Nephron (organoid): ENCODE measurements around the gene EFCAB9.

Source experiments
- H3K27ac Mint-ChIP-seq, 3 experiments: 2 replicates each; pipeline ENCODE4 v1.8.0; 2020; ENCODE audit warnings: mixed read lengths in 3 of 3, mild to moderate bottlenecking in 2 of 3, moderate library complexity in 1 of 3
- H3K27me3 Mint-ChIP-seq: 2 replicates; pipeline ENCODE4 v1.8.0; 2021; ENCODE audit warnings: low read depth, mild to moderate bottlenecking, moderate library complexity, mixed read lengths
- H3K36me3 Mint-ChIP-seq: 2 replicates; pipeline ENCODE4 v1.8.0; 2020; ENCODE audit warnings: low read depth, mixed read lengths
- H3K4me1 Mint-ChIP-seq: 2 replicates; pipeline ENCODE4 v1.8.0; 2020; ENCODE audit warnings: mixed read lengths
- H3K4me3 Mint-ChIP-seq, 3 experiments: 2 replicates each; pipeline ENCODE4 v1.8.0; 2020; ENCODE audit warnings: mild to moderate bottlenecking in 3 of 3, mixed read lengths in 3 of 3, moderate library complexity in 2 of 3
- H3K9me3 Mint-ChIP-seq: 2 replicates; pipeline ENCODE4 v1.8.0; 2020; ENCODE audit warnings: mixed read lengths
- TF ChIP-seq, protein P1 (sequence below), 3 experiments: fragments of 200-600 bp; sonication (generic); IDR thresholded peaks; one replicate each; pipeline ENCODE4 v1.5.0; 2021; ENCODE audit warnings: antibody characterized with exemption in 3 of 3; ENCODE audit not compliant: unreplicated experiment in 3 of 3

Gene EFCAB9

GRCh38 chr5:172213126-172213525 is 19.2 kb downstream of the EFCAB9 start:
- Mint-ChIP-seq H3K4me3 (no peak overlapping the region), H3K27me3 (no peaks in the 10 kb centered on the region), H3K9me3 (peaks cover 3% of the 10 kb centered on the region), H3K27ac (no peak overlapping the region), H3K36me3 (peaks cover 79% of the 10 kb centered on the region), H3K4me1 (no peaks in the 10 kb centered on the region)
- TF ChIP-seq, protein P1, sequence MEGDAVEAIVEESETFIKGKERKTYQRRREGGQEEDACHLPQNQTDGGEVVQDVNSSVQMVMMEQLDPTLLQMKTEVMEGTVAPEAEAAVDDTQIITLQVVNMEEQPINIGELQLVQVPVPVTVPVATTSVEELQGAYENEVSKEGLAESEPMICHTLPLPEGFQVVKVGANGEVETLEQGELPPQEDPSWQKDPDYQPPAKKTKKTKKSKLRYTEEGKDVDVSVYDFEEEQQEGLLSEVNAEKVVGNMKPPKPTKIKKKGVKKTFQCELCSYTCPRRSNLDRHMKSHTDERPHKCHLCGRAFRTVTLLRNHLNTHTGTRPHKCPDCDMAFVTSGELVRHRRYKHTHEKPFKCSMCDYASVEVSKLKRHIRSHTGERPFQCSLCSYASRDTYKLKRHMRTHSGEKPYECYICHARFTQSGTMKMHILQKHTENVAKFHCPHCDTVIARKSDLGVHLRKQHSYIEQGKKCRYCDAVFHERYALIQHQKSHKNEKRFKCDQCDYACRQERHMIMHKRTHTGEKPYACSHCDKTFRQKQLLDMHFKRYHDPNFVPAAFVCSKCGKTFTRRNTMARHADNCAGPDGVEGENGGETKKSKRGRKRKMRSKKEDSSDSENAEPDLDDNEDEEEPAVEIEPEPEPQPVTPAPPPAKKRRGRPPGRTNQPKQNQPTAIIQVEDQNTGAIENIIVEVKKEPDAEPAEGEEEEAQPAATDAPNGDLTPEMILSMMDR (IDR thresholded peaks at IDR 0.05; ENCODE audit: unreplicated experiment in 3 of 3): no peak

GRCh38 chr5:172216345-172216744 is 22.4 kb downstream of the EFCAB9 start:
- Mint-ChIP-seq H3K36me3 (peaks cover 86% of the 10 kb centered on the region), H3K9me3 (peaks cover 28% of the 10 kb centered on the region), H3K4me3 (no peak overlapping the region), H3K4me1 (no peaks in the 10 kb centered on the region), H3K27ac (no peak overlapping the region), H3K27me3 (no peaks in the 10 kb centered on the region)
- TF ChIP-seq, protein P1 (IDR thresholded peaks at IDR 0.05; ENCODE audit: unreplicated experiment in 3 of 3): no peak

DNA sequence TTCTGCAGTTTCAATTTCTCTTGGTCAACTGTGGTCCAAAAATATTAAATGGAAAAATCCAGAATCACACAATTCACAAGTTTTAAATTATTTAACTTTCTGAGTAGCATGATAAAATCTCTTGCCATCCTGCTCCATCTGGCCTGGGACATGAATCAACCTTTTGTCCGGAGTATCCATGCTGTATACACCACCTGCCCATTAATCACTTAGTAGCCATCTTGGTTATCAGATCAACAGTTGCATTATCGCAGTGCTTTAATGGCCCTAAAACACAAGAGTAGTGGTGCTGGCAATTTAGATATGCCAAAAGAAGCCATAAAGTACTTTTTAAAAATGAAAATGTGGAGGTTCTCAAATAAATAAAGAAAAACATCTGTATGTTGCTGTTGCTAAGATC is 25.3 kb downstream of the EFCAB9 start:
- Mint-ChIP-seq H3K9me3 (peaks cover 30% of the 10 kb centered on the region), H3K4me1 (no peaks in the 10 kb centered on the region), H3K36me3 (peaks cover 92% of the 10 kb centered on the region), H3K27me3 (no peaks in the 10 kb centered on the region), H3K4me3 (no peak overlapping the region), H3K27ac (no peak overlapping the region)
- TF ChIP-seq, protein P1 (IDR thresholded peaks at IDR 0.05; ENCODE audit: unreplicated experiment in 3 of 3): no peak

DNA sequence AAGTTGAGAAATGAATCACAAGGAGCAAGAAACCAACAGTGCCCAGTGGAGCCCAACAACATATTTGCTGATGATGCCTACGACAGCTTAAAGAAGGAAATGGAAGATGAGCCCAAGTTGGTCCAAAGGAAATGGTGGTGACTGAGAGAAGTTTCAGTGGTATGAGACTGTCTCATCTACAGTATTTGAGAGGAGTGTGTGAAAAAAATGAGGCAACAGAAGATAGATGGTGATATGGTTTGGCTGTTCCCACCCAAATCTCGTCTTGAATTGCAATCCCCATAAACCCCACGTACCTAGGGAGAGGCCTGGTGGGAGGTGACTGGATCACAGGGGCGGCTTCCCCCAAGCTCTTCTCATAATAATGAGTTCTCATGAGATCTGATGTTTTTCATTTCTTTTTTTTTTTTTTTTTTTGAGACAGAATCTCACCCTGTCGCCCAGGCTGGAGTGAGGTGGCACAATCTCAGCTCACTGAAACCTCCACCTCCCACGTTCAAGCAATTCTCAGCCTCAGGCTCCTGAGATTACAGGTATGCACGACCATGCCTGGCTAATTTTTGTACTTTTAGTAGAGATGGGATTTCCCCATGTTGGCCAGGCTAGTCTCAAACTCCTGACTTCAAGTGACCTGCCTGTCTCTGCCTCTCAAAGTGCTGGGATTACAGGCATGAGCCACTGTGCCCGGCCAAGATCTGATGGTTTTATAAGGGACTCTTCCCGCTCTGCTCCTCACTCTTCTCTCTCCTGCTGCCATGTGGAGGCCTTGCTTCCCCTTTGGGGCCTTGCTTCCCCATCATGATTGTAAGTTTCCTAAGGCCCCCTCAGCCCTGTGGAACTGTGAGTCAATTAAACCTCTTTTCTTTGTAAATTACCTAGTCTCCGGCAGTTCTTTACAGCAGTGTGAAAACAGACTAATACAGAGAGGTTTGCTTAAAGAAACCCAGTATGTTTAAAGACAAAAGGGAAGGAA is 30.2 kb downstream of the EFCAB9 start:
- peaks cover 20% of the 10 kb centered on the region for H3K9me3 Mint-ChIP-seq
- H3K4me1 Mint-ChIP-seq: no peaks in the 10 kb centered on the region
- H3K27ac Mint-ChIP-seq: peak overlapping the region in 1 of 3 experiments; percentile 3
- TF ChIP-seq, protein P1 (IDR thresholded peaks at IDR 0.05; ENCODE audit: unreplicated experiment in 3 of 3): no peak
- no peaks in the 10 kb centered on the region for H3K27me3 Mint-ChIP-seq
- no peak overlapping the region for H3K4me3 Mint-ChIP-seq
- peaks cover 83% of the 10 kb centered on the region for H3K36me3 Mint-ChIP-seq

DNA sequence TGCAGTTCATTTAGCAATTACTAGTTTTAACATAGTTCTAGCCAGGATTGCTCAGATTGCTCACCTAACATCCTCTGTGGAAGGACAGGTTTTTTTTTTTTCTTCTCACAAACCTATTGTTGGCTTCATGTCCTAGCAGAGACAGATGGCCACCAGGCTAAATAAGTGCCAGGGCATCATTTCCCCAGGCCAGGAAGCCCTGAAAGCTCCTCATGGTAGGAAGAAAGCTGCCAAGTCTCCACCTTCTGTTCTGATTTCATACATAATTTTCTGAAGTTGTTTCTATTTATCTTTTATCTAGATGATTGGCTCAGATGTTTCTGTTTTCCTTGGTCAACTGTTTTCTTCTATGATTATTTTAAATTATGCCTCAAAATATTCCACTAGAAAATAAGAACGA is 31.0 kb downstream of the EFCAB9 start:
- no peaks in the 10 kb centered on the region for H3K27me3 Mint-ChIP-seq
- H3K4me3 Mint-ChIP-seq: no peak overlapping the region
- H3K36me3 Mint-ChIP-seq: peaks cover 81% of the 10 kb centered on the region
- no peak overlapping the region for H3K27ac Mint-ChIP-seq
- H3K9me3 Mint-ChIP-seq: peaks cover 12% of the 10 kb centered on the region
- TF ChIP-seq, protein P1 (IDR thresholded peaks at IDR 0.05; ENCODE audit: unreplicated experiment in 3 of 3): no peak
- no peaks in the 10 kb centered on the region for H3K4me1 Mint-ChIP-seq

DNA sequence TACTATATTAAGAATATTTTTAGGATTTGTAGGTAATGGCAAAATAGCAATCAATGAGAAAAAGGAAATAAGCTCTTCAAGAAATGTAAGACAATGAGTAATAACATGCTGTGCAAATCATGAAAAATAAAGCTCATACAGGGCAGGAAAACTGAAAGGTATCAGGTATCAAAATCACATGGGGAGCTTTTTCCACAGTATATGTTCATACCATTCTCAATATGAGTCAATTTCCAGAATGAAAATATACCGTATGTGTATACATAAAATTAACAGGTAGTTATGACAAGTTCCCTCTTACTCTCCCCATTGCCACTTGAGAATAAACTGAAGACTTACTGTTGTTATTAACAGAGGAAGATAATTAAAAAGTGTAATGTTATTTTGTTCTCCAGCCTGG is 35.9 kb downstream of the EFCAB9 start:
- no peaks in the 10 kb centered on the region for H3K9me3 Mint-ChIP-seq
- H3K4me1 Mint-ChIP-seq: peaks cover 2% of the 10 kb centered on the region
- TF ChIP-seq, protein P1 (IDR thresholded peaks at IDR 0.05; ENCODE audit: unreplicated experiment in 3 of 3): no peak
- peaks cover 72% of the 10 kb centered on the region for H3K36me3 Mint-ChIP-seq
- H3K27ac Mint-ChIP-seq: no peak overlapping the region
- H3K27me3 Mint-ChIP-seq: no peaks in the 10 kb centered on the region
- no peak overlapping the region for H3K4me3 Mint-ChIP-seq
